Ramos (cell line): ENCODE measurements around the gene NUMBL.

Experiments used
- in situ Hi-C: fragments of 300-500 bp; cut with MboI; formaldehyde crosslinking; loops from one replicate; pipeline ENCODE4 v1.14.3; 2022; ENCODE audit warnings: low sequenced_read_pairs; ENCODE audit not compliant: unreplicated experiment

Gene NUMBL

GRCh38 chr19:40616178-40616577 lies 74.3 kb downstream of the NUMBL start:
- in situ Hi-C loops, result no loop called here
